HepG2 (cell line): ENCODE data around the gene SGPP1. TPM values are rescaled to one million over a fixed set of nuclear protein-coding genes. Genes with fewer than 3 reads are reported as not detected.

Experiments
- ADNP ChIP-seq: sonication (generic); formaldehyde crosslinking; IDR thresholded peaks from 2 replicates; pipeline ENCODE4 v1.4.0; 2020; ENCODE audit warnings: missing genetic modification reagents
- BCL6 ChIP-seq: IDR thresholded peaks from 2 replicates; pipeline ENCODE4 v1.6.1; 2016; ENCODE audit warnings: missing genetic modification reagents, missing compliant biosample characterization
- DRAP1 ChIP-seq: IDR thresholded peaks from 2 replicates; pipeline ENCODE4 v1.6.1; 2016; ENCODE audit warnings: missing genetic modification reagents, missing compliant biosample characterization
- E2F2 ChIP-seq: sonication (generic); formaldehyde crosslinking; IDR thresholded peaks from 2 replicates; pipeline ENCODE4 v1.4.0; 2020; ENCODE audit warnings: missing genetic modification reagents, borderline replicate concordance
- ELF4 ChIP-seq: sonication (generic); formaldehyde crosslinking; IDR thresholded peaks from 2 replicates; pipeline ENCODE4 v1.5.0; 2020; ENCODE audit warnings: missing genetic modification reagents, mild to moderate bottlenecking, moderate library complexity, borderline replicate concordance
- FOXJ3 ChIP-seq: sonication (generic); formaldehyde crosslinking; IDR thresholded peaks from 2 replicates; pipeline ENCODE4 v1.4.0; 2020; ENCODE audit warnings: missing genetic modification reagents, mild to moderate bottlenecking, borderline replicate concordance
- GATA4 ChIP-seq: sonication (generic); IDR thresholded peaks from 2 replicates; pipeline ENCODE4 v1.6.1; 2016; ENCODE audit warnings: antibody characterized with exemption, low read depth, borderline replicate concordance
- HNRNPLL ChIP-seq: fragments of 200-400 bp; formaldehyde crosslinking; IDR thresholded peaks from 2 replicates; pipeline ENCODE4 v1.6.1; 2017; ENCODE audit warnings: mild to moderate bottlenecking, low read depth, low read length; ENCODE audit not compliant: poor library complexity, severe bottlenecking
- KLF6 ChIP-seq: IDR thresholded peaks from 2 replicates; pipeline ENCODE4 v1.8.0; 2016; ENCODE audit warnings: missing biosample characterization, missing genetic modification reagents
- MED1 ChIP-seq: sonication (generic); formaldehyde crosslinking; IDR thresholded peaks from 2 replicates; pipeline ENCODE4 v1.4.0; 2020; ENCODE audit warnings: missing genetic modification reagents
- NR2F6 ChIP-seq, 2 experiments: IDR thresholded peaks; 2 replicates each; pipeline ENCODE4 v1.6.1; 2016; ENCODE audit warnings: antibody characterized with exemption in 1 of 2, mild to moderate bottlenecking in 1 of 2
- SIX4 ChIP-seq: sonication (generic); formaldehyde crosslinking; IDR thresholded peaks from 2 replicates; pipeline ENCODE4 v1.4.0; 2020; ENCODE audit warnings: missing genetic modification reagents
- SYNCRIP ChIP-seq: fragments of 200-400 bp; formaldehyde crosslinking; IDR thresholded peaks from 2 replicates; pipeline ENCODE4 v1.6.1; 2018; ENCODE audit warnings: mild to moderate bottlenecking, low read depth, low read length; ENCODE audit not compliant: insufficient read depth
- ZBTB43 ChIP-seq: sonication (generic); formaldehyde crosslinking; conservative IDR thresholded peaks from 2 replicates; pipeline ENCODE4 v1.4.0; 2020; ENCODE audit warnings: missing genetic modification reagents
- ZBTB8A ChIP-seq: sonication (generic); formaldehyde crosslinking; IDR thresholded peaks from 2 replicates; pipeline ENCODE4 v1.4.0; 2020; ENCODE audit warnings: mild to moderate bottlenecking, low read depth, missing genetic modification reagents, borderline replicate concordance
- ZEB1 ChIP-seq: IDR thresholded peaks from 2 replicates; pipeline ENCODE4 v1.6.1; 2012; ENCODE audit warnings: mild to moderate bottlenecking, low read depth, inconsistent platforms; ENCODE audit not compliant: insufficient replicate concordance
- ZNF101 ChIP-seq: sonication (generic); formaldehyde crosslinking; IDR thresholded peaks from 2 replicates; pipeline ENCODE4 v1.4.0; 2020; ENCODE audit warnings: mild to moderate bottlenecking, low read depth, missing genetic modification reagents, borderline replicate concordance
- ZNF224 ChIP-seq: sonication (generic); formaldehyde crosslinking; IDR thresholded peaks from 2 replicates; pipeline ENCODE4 v1.5.0; 2020; ENCODE audit warnings: mild to moderate bottlenecking, missing genetic modification reagents
- ZNF280B ChIP-seq: sonication (generic); formaldehyde crosslinking; IDR thresholded peaks from 2 replicates; pipeline ENCODE4 v1.5.0; 2020; ENCODE audit warnings: missing genetic modification reagents, mild to moderate bottlenecking, borderline replicate concordance
- ZNF317 ChIP-seq: sonication (generic); formaldehyde crosslinking; IDR thresholded peaks from 2 replicates; pipeline ENCODE4 v1.5.0; 2020; ENCODE audit warnings: mild to moderate bottlenecking, missing genetic modification reagents
- ZNF710 ChIP-seq: sonication (generic); formaldehyde crosslinking; IDR thresholded peaks from 2 replicates; pipeline ENCODE4 v1.5.0; 2020; ENCODE audit warnings: mild to moderate bottlenecking, missing genetic modification reagents, borderline replicate concordance
- ZNF839 ChIP-seq: sonication (generic); formaldehyde crosslinking; IDR thresholded peaks from 2 replicates; pipeline ENCODE4 v1.4.0; 2020; ENCODE audit warnings: missing genetic modification reagents, mild to moderate bottlenecking, borderline replicate concordance
- ZSCAN25 ChIP-seq: sonication (generic); formaldehyde crosslinking; IDR thresholded peaks from 2 replicates; pipeline ENCODE4 v1.8.0; 2022; ENCODE audit warnings: mild to moderate bottlenecking, missing genetic modification reagents
- polyA plus RNA-seq, 8 experiments: library from polyadenylated mRNA; depleted of rRNA in 3 of 8; stranded (reverse) in 7 of 8; unstranded in 1 of 8; fragments of >200 nt; fragmentation: Illumina TruSeq in 4 of 8; extraction: Trizol in 4 of 8; gene quantifications; 2 replicates each; pipeline versions ENCODE4 v1.2.1 to v1.2.3, GENCODE V29; 2011 to 2016; ENCODE audit warnings: low read depth in 4 of 8, missing spikeins in 1 of 8, mixed read lengths in 1 of 8; ENCODE audit not compliant: insufficient read depth in 1 of 8
- total RNA-seq, 5 experiments: library from RNA; depleted of rRNA; stranded (reverse); fragments of >200 nt; fragmentation: Illumina TruSeq; extraction: Trizol; gene quantifications; 2 replicates each; pipeline ENCODE4 v1.2.3, GENCODE V29; 2016; ENCODE audit warnings: low read depth in 1 of 5

Gene SGPP1
- total and polyA plus RNA-seq, 2 of the 13 experiments (the other 11 are each of a cell fraction or from before 2014, with no cell fraction given), result 6.4 to 6.8 TPM

GRCh38 chr14:63641473-63642228 is 86.2 kb downstream of the SGPP1 start, which contains the start of gene WDR89 (continued):
- TF ChIP-seq ZNF710 (CRISPR knock-in tag) (peak; percentile 64; the same call in 1 of the 2 replicates), MED1 (CRISPR knock-in tag) (peak; percentile 59), FOXJ3 (CRISPR knock-in tag) (peak; percentile 25), SIX4 (no peak; the same call in none of the 2 replicates), ZNF280B (CRISPR knock-in tag) (peak; percentile 97), ADNP (CRISPR knock-in tag) (no peak), ZSCAN25 (CRISPR knock-in tag) (peak; percentile 66; the same call in 1 of the 2 replicates), BCL6 (CRISPR knock-in tag) (peak; percentile 72), NR2F6 (IDR thresholded peaks at IDR 0.05) (peak; percentile 40; the same call in 1 of the 2 replicates), NR2F6 (CRISPR knock-in tag; IDR thresholded peaks at IDR 0.05) (peak; percentile 77), ZBTB8A (CRISPR knock-in tag) (no peak), ELF4 (CRISPR knock-in tag) (peak; percentile 93), SYNCRIP (no peak), DRAP1 (peak; percentile 90), ZNF839 (no peak), GATA4 (peak; percentile 69; the same call in 1 of the 2 replicates), ZNF224 (CRISPR knock-in tag) (peak; percentile 86; the same call in 1 of the 2 replicates), ZBTB43 (peak; percentile 94), ZEB1 (peak; percentile 39), KLF6 (CRISPR knock-in tag) (no peak), E2F2 (CRISPR knock-in tag) (peak; percentile 74; the same call in 1 of the 2 replicates), ZNF317 (CRISPR knock-in tag) (peak; percentile 91), ZNF101 (CRISPR knock-in tag) (no peak), HNRNPLL (peak; percentile 100)
